ENCODE results near the gene CPNE4. TPM values are rescaled to one million over a fixed set of nuclear protein-coding genes. Genes with fewer than 3 reads are reported as not detected.

CPNE4 gene
- total RNA-seq, 1 experiment from 2014 or later, result 0.41 TPM

DNA sequence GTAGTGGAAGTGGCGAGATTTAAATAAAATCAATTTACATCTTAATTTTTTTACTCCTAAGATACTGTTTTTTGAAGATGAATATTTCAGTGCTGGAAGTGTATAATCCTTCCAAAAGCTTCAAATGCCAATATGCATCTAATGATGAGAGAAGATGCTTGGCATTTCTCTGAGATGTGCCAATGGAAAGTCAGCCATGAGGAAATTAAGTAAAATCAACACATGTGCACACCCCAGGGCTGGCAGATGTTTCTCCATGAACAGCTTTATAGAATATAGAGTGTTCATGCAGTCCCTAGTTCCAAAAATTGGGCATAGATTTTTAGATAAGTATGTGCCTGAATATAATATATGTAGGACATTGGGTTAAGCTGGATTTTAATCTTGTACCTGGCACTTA lies 90.1 kb downstream of the CPNE4 start:
- POLR2A ChIA-PET, result interaction anchor here (0.6 kb wide), 1 partner anchor 851 kb away, joined by 3 read pairs; no protein-coding TSS in a partner anchor
- peaks cover 7% of the 10 kb centered on the region for H3K4me1 Mint-ChIP-seq (ENCODE audit: low read depth, unreplicated experiment)
- H3K4me3 Mint-ChIP-seq (ENCODE audit: unreplicated experiment), result no peak overlapping the region
- Histone ChIP-seq H3K4me3 (ENCODE audit: low read depth, low read length) (no peak overlapping the region), H3K9me3 (no peaks in the 10 kb centered on the region), H3K27me3 (replicated peaks; ENCODE audit: control insufficient read depth, insufficient read depth, low read length) (no peaks in the 10 kb centered on the region), H3K4me1 (peaks cover 15% of the 10 kb centered on the region), H3K36me3 (ENCODE audit: control insufficient read depth, insufficient read depth, low read length) (no peaks in the 10 kb centered on the region)
- no peak overlapping the region for H3K27ac Mint-ChIP-seq (ENCODE audit: unreplicated experiment)
- intact Hi-C loops (cut with micrococcal nuclease; ENCODE audit: unreplicated experiment), result no loop called here
- no peak for TF ChIP-seq CTCF (IDR thresholded peaks at IDR 0.05; ENCODE audit: insufficient read depth in 1 of 2, low read depth in 1 of 2, low read length in 1 of 2, severe bottlenecking in 1 of 2, unreplicated experiment in 1 of 2)
- no peaks in the 10 kb centered on the region for H3K36me3 Mint-ChIP-seq (ENCODE audit: insufficient read depth, unreplicated experiment)
- no peaks in the 10 kb centered on the region for H3K9me3 Mint-ChIP-seq (ENCODE audit: unreplicated experiment)
- CTCF ChIA-PET, result no interaction called here
- no peak for DNase-seq
- BruUV-seq (replicated peaks), result no TSS peak
- H3K27me3 Mint-ChIP-seq (ENCODE audit: insufficient read depth, unreplicated experiment), result no peaks in the 10 kb centered on the region

DNA sequence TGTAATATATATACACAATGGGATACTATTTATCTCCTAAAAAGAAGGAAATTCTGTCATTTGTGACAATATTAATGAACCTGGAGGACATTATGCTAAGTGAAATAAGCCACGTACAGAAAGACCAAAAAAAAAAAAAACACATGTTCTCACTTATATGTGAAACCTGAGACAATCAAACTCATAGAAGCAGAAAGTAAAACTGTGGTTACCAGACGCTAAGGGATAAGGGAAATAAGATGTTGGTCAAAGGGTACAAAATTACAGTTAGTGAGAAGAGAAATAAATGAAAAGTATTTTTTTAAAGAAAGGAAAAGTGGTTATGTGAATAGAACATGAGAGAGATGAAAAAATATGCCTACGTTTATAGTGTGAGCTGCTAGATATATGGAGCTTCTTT lies 101.1 kb downstream of the CPNE4 start:
- Histone ChIP-seq H3K9me3 (no peaks in the 10 kb centered on the region; the same call in 1 of the 2 replicates), H3K4me3 (ENCODE audit: low read depth, low read length) (no peak overlapping the region), H3K27me3 (replicated peaks; ENCODE audit: control insufficient read depth, insufficient read depth, low read length) (no peaks in the 10 kb centered on the region), H3K4me1 (no peaks in the 10 kb centered on the region), H3K36me3 (ENCODE audit: control insufficient read depth, insufficient read depth, low read length) (no peaks in the 10 kb centered on the region)
- intact Hi-C loops (cut with micrococcal nuclease; ENCODE audit: unreplicated experiment), result no loop called here
- Mint-ChIP-seq H3K27ac (ENCODE audit: unreplicated experiment) (no peak overlapping the region), H3K4me1 (ENCODE audit: low read depth, unreplicated experiment) (no peaks in the 10 kb centered on the region), H3K36me3 (ENCODE audit: insufficient read depth, unreplicated experiment) (no peaks in the 10 kb centered on the region), H3K4me3 (ENCODE audit: unreplicated experiment) (no peak overlapping the region), H3K9me3 (ENCODE audit: unreplicated experiment) (peaks cover 11% of the 10 kb centered on the region), H3K27me3 (ENCODE audit: insufficient read depth, unreplicated experiment) (peaks cover 5% of the 10 kb centered on the region)
- no TSS peak for BruUV-seq (replicated peaks)
- ChIA-PET CTCF (no interaction called here), POLR2A (no interaction called here)
- TF ChIP-seq CTCF (IDR thresholded peaks at IDR 0.05; ENCODE audit: insufficient read depth in 1 of 2, low read depth in 1 of 2, low read length in 1 of 2, severe bottlenecking in 1 of 2, unreplicated experiment in 1 of 2), result no peak
- DNase-seq, result no peak

DNA sequence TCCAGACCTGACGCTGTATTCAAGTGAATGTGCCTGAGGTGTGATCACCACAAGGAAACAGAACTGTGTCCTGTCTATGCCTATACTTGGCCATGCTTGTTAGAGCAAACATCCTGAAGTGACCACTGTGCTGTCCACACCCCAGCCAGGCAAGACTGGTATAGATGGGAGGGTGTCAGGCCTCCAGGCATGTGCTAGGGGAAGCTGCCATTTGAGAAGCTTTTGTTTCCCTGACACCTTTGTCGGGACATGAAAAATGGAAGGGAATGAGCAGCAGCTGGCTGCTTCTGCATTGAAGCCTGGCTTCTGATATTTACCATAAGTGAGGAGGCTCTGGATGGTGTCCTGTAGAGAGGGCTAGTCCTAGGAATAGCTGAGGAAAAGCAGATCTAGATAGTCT lies 106.2 kb downstream of the CPNE4 start:
- Histone ChIP-seq H3K9me3 (no peaks in the 10 kb centered on the region), H3K36me3 (ENCODE audit: control insufficient read depth, insufficient read depth, low read length) (no peaks in the 10 kb centered on the region), H3K4me1 (no peaks in the 10 kb centered on the region), H3K4me3 (ENCODE audit: low read depth, low read length) (no peak overlapping the region), H3K27me3 (replicated peaks; ENCODE audit: control insufficient read depth, insufficient read depth, low read length) (no peaks in the 10 kb centered on the region)
- ChIA-PET CTCF (no interaction called here), POLR2A (no interaction called here)
- no peaks in the 10 kb centered on the region for H3K9me3 Mint-ChIP-seq (ENCODE audit: unreplicated experiment)
- BruUV-seq (replicated peaks), result no TSS peak
- no peaks in the 10 kb centered on the region for H3K36me3 Mint-ChIP-seq (ENCODE audit: insufficient read depth, unreplicated experiment)
- peaks cover 9% of the 10 kb centered on the region for H3K27me3 Mint-ChIP-seq (ENCODE audit: insufficient read depth, unreplicated experiment)
- TF ChIP-seq CTCF (IDR thresholded peaks at IDR 0.05; ENCODE audit: insufficient read depth in 1 of 2, low read depth in 1 of 2, low read length in 1 of 2, severe bottlenecking in 1 of 2, unreplicated experiment in 1 of 2), result no peak
- intact Hi-C loops (cut with micrococcal nuclease; ENCODE audit: unreplicated experiment), result no loop called here
- H3K4me3 Mint-ChIP-seq (ENCODE audit: unreplicated experiment), result no peak overlapping the region
- H3K27ac Mint-ChIP-seq (ENCODE audit: unreplicated experiment), result no peak overlapping the region
- H3K4me1 Mint-ChIP-seq (ENCODE audit: low read depth, unreplicated experiment), result no peaks in the 10 kb centered on the region
- DNase-seq, result no peak
